NCI-H146 treated with DMSO at 0.1 percent for 48 hours (cell line): Measurements from ENCODE around the gene IGLON5.

Experiments
- DNase-seq: peaks from one replicate; lab custom pipeline; 2025; ENCODE audit not compliant: unreplicated experiment; lab: John Stamatoyannopoulos, UW

IGLON5 gene

GRCh38 chr19:51361239-51361638 lies 49.8 kb downstream of the IGLON5 start:
- no peak for DNase-seq

GRCh38 chr19:51364200-51365106 lies 53.0 kb downstream of the IGLON5 start:
- no peak for DNase-seq

- no peak for DNase-seq
Measured at GRCh38 chr19:51365211-51365964, 53.9 kb downstream of the IGLON5 start.

GRCh38 chr19:51365965-51366388 lies 54.5 kb downstream of the IGLON5 start, which contains the start of gene ETFB:
ETFB (minus strand) TSS chr19:51366388; CDS start chr19:51366326, 62 bp downstream.
- DNase-seq = no peak

- peak; percentile 45 for DNase-seq
Measured at GRCh38 chr19:51366389-51367254, 55.2 kb downstream of the IGLON5 start.

GRCh38 chr19:51367255-51367564 lies 55.8 kb downstream of the IGLON5 start:
- no peak for DNase-seq

- no peak for DNase-seq
Measured at GRCh38 chr19:51367565-51368365, 56.3 kb downstream of the IGLON5 start.

GRCh38 chr19:51368366-51369282 lies 57.2 kb downstream of the IGLON5 start, which contains the start of gene CLDND2:
CLDND2 (minus strand) TSS chr19:51369003; CDS start chr19:51368577, 426 bp downstream.
- no peak for DNase-seq

- DNase-seq = no peak
Measured at GRCh38 chr19:51370230-51370629, 58.8 kb downstream of the IGLON5 start.

GRCh38 chr19:51371186-51371690 lies 59.8 kb downstream of the IGLON5 start:
- DNase-seq = no peak

GRCh38 chr19:51372021-51372648 lies 60.7 kb downstream of the IGLON5 start:
- no peak for DNase-seq

- DNase-seq = no peak
Measured at GRCh38 chr19:51372649-51373504, 61.4 kb downstream of the IGLON5 start, which contains the start of gene NKG7. NKG7 (minus strand) TSS chr19:51372654; CDS start chr19:51372535, 119 bp downstream.

GRCh38 chr19:51375504-51376221 lies 64.2 kb downstream of the IGLON5 start:
- DNase-seq = no peak

- DNase-seq = no peak
Measured at GRCh38 chr19:51377422-51377821, 66.0 kb downstream of the IGLON5 start.

GRCh38 chr19:51380379-51380778 lies 68.9 kb downstream of the IGLON5 start:
- DNase-seq = no peak
